ENCODE data around the gene ZNF710.

DNA sequence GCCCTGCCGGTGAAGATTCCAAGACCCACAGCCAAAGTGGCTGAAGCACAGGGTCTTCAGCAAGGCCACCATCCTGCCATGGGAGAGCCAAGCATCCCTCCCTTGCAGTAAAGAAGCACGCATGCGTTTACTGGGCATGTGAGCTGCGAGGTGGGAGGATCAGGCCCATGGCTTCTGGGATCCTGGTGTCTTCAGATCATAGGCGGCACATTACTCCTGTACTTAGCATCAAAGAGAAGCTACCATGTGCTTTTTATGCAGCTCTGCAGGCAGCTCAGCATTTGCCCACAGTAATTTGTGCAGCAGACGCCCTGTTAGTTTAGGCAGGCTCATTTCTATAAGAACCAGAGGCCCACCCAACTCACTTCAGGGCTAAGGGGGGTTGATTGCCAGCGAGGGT lies 55.4 kb downstream of the ZNF710 start:
- TF ChIP-seq, protein P1, sequence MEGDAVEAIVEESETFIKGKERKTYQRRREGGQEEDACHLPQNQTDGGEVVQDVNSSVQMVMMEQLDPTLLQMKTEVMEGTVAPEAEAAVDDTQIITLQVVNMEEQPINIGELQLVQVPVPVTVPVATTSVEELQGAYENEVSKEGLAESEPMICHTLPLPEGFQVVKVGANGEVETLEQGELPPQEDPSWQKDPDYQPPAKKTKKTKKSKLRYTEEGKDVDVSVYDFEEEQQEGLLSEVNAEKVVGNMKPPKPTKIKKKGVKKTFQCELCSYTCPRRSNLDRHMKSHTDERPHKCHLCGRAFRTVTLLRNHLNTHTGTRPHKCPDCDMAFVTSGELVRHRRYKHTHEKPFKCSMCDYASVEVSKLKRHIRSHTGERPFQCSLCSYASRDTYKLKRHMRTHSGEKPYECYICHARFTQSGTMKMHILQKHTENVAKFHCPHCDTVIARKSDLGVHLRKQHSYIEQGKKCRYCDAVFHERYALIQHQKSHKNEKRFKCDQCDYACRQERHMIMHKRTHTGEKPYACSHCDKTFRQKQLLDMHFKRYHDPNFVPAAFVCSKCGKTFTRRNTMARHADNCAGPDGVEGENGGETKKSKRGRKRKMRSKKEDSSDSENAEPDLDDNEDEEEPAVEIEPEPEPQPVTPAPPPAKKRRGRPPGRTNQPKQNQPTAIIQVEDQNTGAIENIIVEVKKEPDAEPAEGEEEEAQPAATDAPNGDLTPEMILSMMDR (IDR thresholded peaks at IDR 0.05 in 2 of 3, conservative IDR thresholded peaks at IDR 0.05 in 1 of 3; ENCODE audit: insufficient read depth in 2 of 3, low read depth in 1 of 3, low read length in 3 of 3): no peak
- TF ChIP-seq JUND (IDR thresholded peaks at IDR 0.05; ENCODE audit: borderline replicate concordance, low read depth, low read length) (no peak), JUND (tag; IDR thresholded peaks at IDR 0.05; ENCODE audit: borderline replicate concordance, low read depth, low read length) (no peak), ZNF384 (IDR thresholded peaks at IDR 0.05; ENCODE audit: low read depth, low read length) (no peak), POLR2AphosphoS2 (IDR thresholded peaks at IDR 0.05; ENCODE audit: low read length) (no peak), SLC30A9 (CRISPR knock-in tag; IDR thresholded peaks at IDR 0.05) (no peak), ZNF561 (CRISPR knock-in tag; conservative IDR thresholded peaks at IDR 0.05) (no peak)
- TF ChIP-seq, protein P2, sequence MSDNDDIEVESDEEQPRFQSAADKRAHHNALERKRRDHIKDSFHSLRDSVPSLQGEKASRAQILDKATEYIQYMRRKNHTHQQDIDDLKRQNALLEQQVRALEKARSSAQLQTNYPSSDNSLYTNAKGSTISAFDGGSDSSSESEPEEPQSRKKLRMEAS (CRISPR knock-in tag; IDR thresholded peaks at IDR 0.05): no peak
- TF ChIP-seq, protein P3, sequence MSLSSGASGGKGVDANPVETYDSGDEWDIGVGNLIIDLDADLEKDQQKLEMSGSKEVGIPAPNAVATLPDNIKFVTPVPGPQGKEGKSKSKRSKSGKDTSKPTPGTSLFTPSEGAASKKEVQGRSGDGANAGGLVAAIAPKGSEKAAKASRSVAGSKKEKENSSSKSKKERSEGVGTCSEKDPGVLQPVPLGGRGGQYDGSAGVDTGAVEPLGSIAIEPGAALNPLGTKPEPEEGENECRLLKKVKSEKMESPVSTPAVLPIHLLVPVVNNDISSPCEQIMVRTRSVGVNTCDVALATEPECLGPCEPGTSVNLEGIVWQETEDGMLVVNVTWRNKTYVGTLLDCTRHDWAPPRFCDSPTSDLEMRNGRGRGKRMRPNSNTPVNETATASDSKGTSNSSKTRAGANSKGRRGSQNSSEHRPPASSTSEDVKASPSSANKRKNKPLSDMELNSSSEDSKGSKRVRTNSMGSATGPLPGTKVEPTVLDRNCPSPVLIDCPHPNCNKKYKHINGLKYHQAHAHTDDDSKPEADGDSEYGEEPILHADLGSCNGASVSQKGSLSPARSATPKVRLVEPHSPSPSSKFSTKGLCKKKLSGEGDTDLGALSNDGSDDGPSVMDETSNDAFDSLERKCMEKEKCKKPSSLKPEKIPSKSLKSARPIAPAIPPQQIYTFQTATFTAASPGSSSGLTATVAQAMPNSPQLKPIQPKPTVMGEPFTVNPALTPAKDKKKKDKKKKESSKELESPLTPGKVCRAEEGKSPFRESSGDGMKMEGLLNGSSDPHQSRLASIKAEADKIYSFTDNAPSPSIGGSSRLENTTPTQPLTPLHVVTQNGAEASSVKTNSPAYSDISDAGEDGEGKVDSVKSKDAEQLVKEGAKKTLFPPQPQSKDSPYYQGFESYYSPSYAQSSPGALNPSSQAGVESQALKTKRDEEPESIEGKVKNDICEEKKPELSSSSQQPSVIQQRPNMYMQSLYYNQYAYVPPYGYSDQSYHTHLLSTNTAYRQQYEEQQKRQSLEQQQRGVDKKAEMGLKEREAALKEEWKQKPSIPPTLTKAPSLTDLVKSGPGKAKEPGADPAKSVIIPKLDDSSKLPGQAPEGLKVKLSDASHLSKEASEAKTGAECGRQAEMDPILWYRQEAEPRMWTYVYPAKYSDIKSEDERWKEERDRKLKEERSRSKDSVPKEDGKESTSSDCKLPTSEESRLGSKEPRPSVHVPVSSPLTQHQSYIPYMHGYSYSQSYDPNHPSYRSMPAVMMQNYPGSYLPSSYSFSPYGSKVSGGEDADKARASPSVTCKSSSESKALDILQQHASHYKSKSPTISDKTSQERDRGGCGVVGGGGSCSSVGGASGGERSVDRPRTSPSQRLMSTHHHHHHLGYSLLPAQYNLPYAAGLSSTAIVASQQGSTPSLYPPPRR (CRISPR knock-in tag; IDR thresholded peaks at IDR 0.05; ENCODE audit: borderline replicate concordance): no peak
- TF ChIP-seq, protein P4, sequence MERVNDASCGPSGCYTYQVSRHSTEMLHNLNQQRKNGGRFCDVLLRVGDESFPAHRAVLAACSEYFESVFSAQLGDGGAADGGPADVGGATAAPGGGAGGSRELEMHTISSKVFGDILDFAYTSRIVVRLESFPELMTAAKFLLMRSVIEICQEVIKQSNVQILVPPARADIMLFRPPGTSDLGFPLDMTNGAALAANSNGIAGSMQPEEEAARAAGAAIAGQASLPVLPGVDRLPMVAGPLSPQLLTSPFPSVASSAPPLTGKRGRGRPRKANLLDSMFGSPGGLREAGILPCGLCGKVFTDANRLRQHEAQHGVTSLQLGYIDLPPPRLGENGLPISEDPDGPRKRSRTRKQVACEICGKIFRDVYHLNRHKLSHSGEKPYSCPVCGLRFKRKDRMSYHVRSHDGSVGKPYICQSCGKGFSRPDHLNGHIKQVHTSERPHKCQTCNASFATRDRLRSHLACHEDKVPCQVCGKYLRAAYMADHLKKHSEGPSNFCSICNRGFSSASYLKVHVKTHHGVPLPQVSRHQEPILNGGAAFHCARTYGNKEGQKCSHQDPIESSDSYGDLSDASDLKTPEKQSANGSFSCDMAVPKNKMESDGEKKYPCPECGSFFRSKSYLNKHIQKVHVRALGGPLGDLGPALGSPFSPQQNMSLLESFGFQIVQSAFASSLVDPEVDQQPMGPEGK (CRISPR knock-in tag; IDR thresholded peaks at IDR 0.05; ENCODE audit: borderline replicate concordance): no peak

Measured in K562 (cell line).